ENCODE measurements around the gene GRAMD4.

GRAMD4 gene

GRCh38 chr22:46619830-46620501, at the start of gene GRAMD4:
Gene GRAMD4, plus strand, starts transcription at chr22:46620386. Its CDS starts 6,414 bp downstream, at chr22:46626800.
- DNase-seq = no peak

- DNase-seq = no peak
Observed at GRCh38 chr22:46571642-46572250, 48.4 kb upstream of the GRAMD4 start.

GRCh38 chr22:46572911-46573780, 47.0 kb upstream of the GRAMD4 start:
- no peak for DNase-seq

- DNase-seq = no peak
Observed at GRCh38 chr22:46573781-46574437, 46.3 kb upstream of the GRAMD4 start.

GRCh38 chr22:46574438-46574992, 45.7 kb upstream of the GRAMD4 start:
- no peak for DNase-seq

GRCh38 chr22:46574993-46575910, 44.9 kb upstream of the GRAMD4 start:
- no peak for DNase-seq

GRCh38 chr22:46575911-46576555, 44.2 kb upstream of the GRAMD4 start:
- peak; percentile 19 for DNase-seq

- DNase-seq = peak; percentile 72
Observed at GRCh38 chr22:46576556-46577367, 43.4 kb upstream of the GRAMD4 start.

GRCh38 chr22:46577368-46578249, 42.6 kb upstream of the GRAMD4 start:
- peak; percentile 31 for DNase-seq

- DNase-seq = no peak
Observed at GRCh38 chr22:46578251-46578823, 41.8 kb upstream of the GRAMD4 start.

GRCh38 chr22:46578824-46579561, 41.2 kb upstream of the GRAMD4 start:
- DNase-seq = no peak

- DNase-seq = no peak
Observed at GRCh38 chr22:46579751-46580449, 40.3 kb upstream of the GRAMD4 start.

- DNase-seq = no peak
Observed at GRCh38 chr22:46580940-46581537, 39.1 kb upstream of the GRAMD4 start.

- DNase-seq = no peak
Observed at GRCh38 chr22:46581538-46582244, 38.5 kb upstream of the GRAMD4 start.

GRCh38 chr22:46582281-46582933, 37.8 kb upstream of the GRAMD4 start:
- no peak for DNase-seq

GRCh38 chr22:46583571-46583970, 36.6 kb upstream of the GRAMD4 start:
- no peak for DNase-seq
